Neuronal stem cell (in vitro differentiated cells): ENCODE results near the gene CCK.

Experiments
- DNase-seq: peaks from one replicate; pipeline ENCODE4 v3.0.0-alpha.2; 2013; ENCODE audit warnings: low spot score
- H2AFZ ChIP-seq: one replicate; pipeline ENCODE4 v1.6.1; 2013; ENCODE audit warnings: mild to moderate bottlenecking, low read length, inconsistent platforms
- H2AK5ac ChIP-seq: 2 replicates; pipeline ENCODE4 v1.6.1; 2013; ENCODE audit warnings: low read depth, mild to moderate bottlenecking, inconsistent platforms, low read length, moderate library complexity, mixed read lengths
- H2BK120ac ChIP-seq: 2 replicates; pipeline ENCODE4 v1.6.1; 2013; ENCODE audit warnings: low read depth, mild to moderate bottlenecking, inconsistent platforms, low read length, moderate library complexity, mixed read lengths
- H2BK12ac ChIP-seq: one replicate; pipeline ENCODE4 v1.6.1; 2013; ENCODE audit warnings: low read length, inconsistent platforms
- H2BK15ac ChIP-seq: 2 replicates; pipeline ENCODE4 v1.6.1; 2013; ENCODE audit warnings: mild to moderate bottlenecking, low read length, inconsistent platforms, mixed read lengths
- H2BK5ac ChIP-seq: one replicate; pipeline ENCODE4 v1.6.1; 2013; ENCODE audit warnings: inconsistent platforms, mild to moderate bottlenecking, low read length, moderate library complexity
- H3K14ac ChIP-seq: one replicate; pipeline ENCODE4 v1.6.1; 2013; ENCODE audit warnings: low read length, inconsistent platforms
- H3K18ac ChIP-seq: 2 replicates; pipeline ENCODE4 v1.6.1; 2013; ENCODE audit warnings: low read length, inconsistent platforms
- H3K23ac ChIP-seq: 2 replicates; pipeline ENCODE4 v1.6.1; 2013; ENCODE audit warnings: low read depth, mild to moderate bottlenecking, mixed read lengths, low read length, inconsistent platforms; ENCODE audit not compliant: poor library complexity
- H3K27ac ChIP-seq: replicated peaks from 3 replicates; pipeline ENCODE4 v1.5.1; 2013; ENCODE audit warnings: low read length, inconsistent platforms
- H3K27me3 ChIP-seq, 3 experiments: 2 replicates each; pipeline ENCODE4 v1.6.1; 2013; ENCODE audit warnings: low read length in 3 of 3, mild to moderate bottlenecking in 2 of 3, inconsistent platforms in 1 of 3, low read depth in 1 of 3, mixed read lengths in 1 of 3, moderate library complexity in 1 of 3; ENCODE audit not compliant: control insufficient read depth in 3 of 3, insufficient read depth in 3 of 3
- H3K36me3 ChIP-seq, 2 donors: replicated peaks in 1 of 2; 2 replicates each; pipeline ENCODE4 v1.6.1; 2013; ENCODE audit warnings: low read length in 2 of 2; ENCODE audit not compliant: control insufficient read depth in 2 of 2, insufficient read depth in 2 of 2
- H3K4ac ChIP-seq: 2 replicates; pipeline ENCODE4 v1.6.1; 2013; ENCODE audit warnings: inconsistent platforms, mild to moderate bottlenecking, low read length, moderate library complexity
- H3K4me1 ChIP-seq, 2 donors: 1 replicate in 1 of 2; 2 replicates in 1 of 2; pipeline ENCODE4 v1.6.1; 2013; ENCODE audit warnings: low read length in 2 of 2, low read depth in 1 of 2; ENCODE audit not compliant: control insufficient read depth in 2 of 2, insufficient read depth in 1 of 2
- H3K4me2 ChIP-seq: one replicate; pipeline ENCODE4 v1.6.1; 2013; ENCODE audit warnings: mild to moderate bottlenecking, low read length, inconsistent platforms; ENCODE audit not compliant: insufficient read depth, poor library complexity, severe bottlenecking
- H3K4me3 ChIP-seq, 2 donors: 2 replicates each; pipeline ENCODE4 v1.5.1; 2013; ENCODE audit warnings: low read length in 2 of 2, mild to moderate bottlenecking in 2 of 2, inconsistent platforms in 1 of 2, moderate library complexity in 1 of 2
- H3K79me1 ChIP-seq: one replicate; pipeline ENCODE4 v1.6.1; 2013; ENCODE audit warnings: low read depth, mild to moderate bottlenecking, inconsistent platforms, low read length, moderate library complexity
- H3K9ac ChIP-seq: one replicate; pipeline ENCODE4 v1.6.1; 2013; ENCODE audit warnings: mild to moderate bottlenecking, low read depth, low read length, inconsistent platforms; ENCODE audit not compliant: poor library complexity
- H3K9me3 ChIP-seq, 2 donors: replicated peaks in 1 of 2; 2 replicates each; pipeline versions ENCODE3 to v1.6.1; 2013; ENCODE audit warnings: low read length in 2 of 2, mild to moderate bottlenecking in 2 of 2, inconsistent platforms in 1 of 2, low read depth in 1 of 2, mixed read lengths in 1 of 2, moderate library complexity in 1 of 2; ENCODE audit not compliant: control insufficient read depth in 2 of 2, insufficient read depth in 1 of 2
- H4K8ac ChIP-seq: one replicate; pipeline ENCODE4 v1.6.1; 2013; ENCODE audit warnings: low read depth, mild to moderate bottlenecking, inconsistent platforms, low read length, moderate library complexity
- H4K91ac ChIP-seq: one replicate; pipeline ENCODE4 v1.6.1; 2013; ENCODE audit warnings: low read length, low read depth, mild to moderate bottlenecking, inconsistent platforms; ENCODE audit not compliant: poor library complexity
- WGBS, 2 donors: extraction: QIAGEN DNeasy Blood & Tissue Kit; methylation state at CpG; one replicate each; pipeline ENCODE4 v1.1.7; 2013; ENCODE audit warnings: missing lambda C conversion rate in 2 of 2, mixed read lengths in 1 of 2; ENCODE audit not compliant: insufficient read length in 2 of 2, insufficient replicate concordance in 1 of 2; ENCODE audit errors: extremely low coverage in 2 of 2; 5-methylcytosine and 5-hydroxymethylcytosine counted together

Gene CCK

GRCh38 chr3:42298259-42298658, 32.3 kb upstream of the CCK start:
- Histone ChIP-seq H3K36me3 (no peaks in the 10 kb centered on the region), H2AK5ac (no peak overlapping the region), H3K23ac (no peak overlapping the region), H3K18ac (no peak overlapping the region), H3K4me1 (no peaks in the 10 kb centered on the region), H2BK15ac (no peak overlapping the region), H3K4me2 (no peak overlapping the region), H4K8ac (no peak overlapping the region), H3K27ac (no peak overlapping the region), H2BK5ac (no peak overlapping the region), H3K27me3 (no peaks in the 10 kb centered on the region), H3K9me3 (no peaks in the 10 kb centered on the region), H2BK12ac (no peak overlapping the region), H2BK120ac (no peak overlapping the region), H3K14ac (no peak overlapping the region), H3K9ac (no peak overlapping the region), H3K4me3 (no peak overlapping the region), H4K91ac (no peak overlapping the region), H3K4ac (no peak overlapping the region), H2AFZ (no peak overlapping the region), H3K79me1 (no peaks in the 10 kb centered on the region)
- no CpG with 5 or more reads among the region's 2 CpGs for WGBS, 2 donors
- no peak for DNase-seq

- no peak overlapping the region for H2BK12ac ChIP-seq
- H3K4me1 ChIP-seq: no peaks in the 10 kb centered on the region
- H3K18ac ChIP-seq: no peak overlapping the region
- no peak overlapping the region for H2BK120ac ChIP-seq
- no peak overlapping the region for H3K23ac ChIP-seq
- H3K27ac ChIP-seq: no peak overlapping the region
- H2BK5ac ChIP-seq: no peak overlapping the region
- H2BK15ac ChIP-seq: no peak overlapping the region
- WGBS, 2 donors: no CpG with 5 or more reads among the region's 1 CpG
- H3K9ac ChIP-seq: no peak overlapping the region
- H3K4me2 ChIP-seq: no peak overlapping the region
- no peak overlapping the region for H3K14ac ChIP-seq
- DNase-seq: no peak
- no peak overlapping the region for H2AFZ ChIP-seq
- H3K4ac ChIP-seq: no peak overlapping the region
- H4K91ac ChIP-seq: no peak overlapping the region
- no peak overlapping the region for H4K8ac ChIP-seq
- no peaks in the 10 kb centered on the region for H3K36me3 ChIP-seq
- no peaks in the 10 kb centered on the region for H3K27me3 ChIP-seq
- H3K9me3 ChIP-seq: no peaks in the 10 kb centered on the region
- no peak overlapping the region for H2AK5ac ChIP-seq
- H3K79me1 ChIP-seq: no peaks in the 10 kb centered on the region
- H3K4me3 ChIP-seq: no peak overlapping the region
These were observed 26.0 kb upstream of the CCK start for GRCh38 chr3:42292009-42292408.

GRCh38 chr3:42290966-42291714, 25.2 kb upstream of the CCK start:
- no CpG with 5 or more reads among the region's 5 CpGs for WGBS, 2 donors
- Histone ChIP-seq H4K8ac (no peak overlapping the region), H3K36me3 (no peaks in the 10 kb centered on the region), H2BK15ac (no peak overlapping the region), H3K4ac (no peak overlapping the region), H3K9ac (no peak overlapping the region), H3K9me3 (no peaks in the 10 kb centered on the region), H4K91ac (no peak overlapping the region), H3K4me1 (no peaks in the 10 kb centered on the region), H2AFZ (no peak overlapping the region), H3K79me1 (no peaks in the 10 kb centered on the region), H3K18ac (no peak overlapping the region), H2BK120ac (no peak overlapping the region), H2AK5ac (no peak overlapping the region), H3K27ac (no peak overlapping the region), H3K4me2 (no peak overlapping the region), H2BK5ac (no peak overlapping the region), H2BK12ac (no peak overlapping the region), H3K23ac (no peak overlapping the region), H3K4me3 (no peak overlapping the region), H3K14ac (no peak overlapping the region), H3K27me3 (no peaks in the 10 kb centered on the region)
- DNase-seq: no peak

- no peak overlapping the region for H3K18ac ChIP-seq
- H3K4ac ChIP-seq: no peak overlapping the region
- no peaks in the 10 kb centered on the region for H3K4me1 ChIP-seq
- H3K14ac ChIP-seq: no peak overlapping the region
- no peak overlapping the region for H3K23ac ChIP-seq
- H3K9ac ChIP-seq: no peak overlapping the region
- no peak for DNase-seq
- no peak overlapping the region for H2BK120ac ChIP-seq
- no peaks in the 10 kb centered on the region for H3K9me3 ChIP-seq
- no peak overlapping the region for H2BK15ac ChIP-seq
- H3K4me2 ChIP-seq: no peak overlapping the region
- H2AK5ac ChIP-seq: no peak overlapping the region
- H3K79me1 ChIP-seq: no peaks in the 10 kb centered on the region
- H3K4me3 ChIP-seq: no peak overlapping the region
- no peak overlapping the region for H3K27ac ChIP-seq
- H3K36me3 ChIP-seq: no peaks in the 10 kb centered on the region
- no peak overlapping the region for H2BK12ac ChIP-seq
- WGBS, 2 donors: no CpG with 5 or more reads among the region's 1 CpG
- no peak overlapping the region for H2BK5ac ChIP-seq
- no peaks in the 10 kb centered on the region for H3K27me3 ChIP-seq
- H4K8ac ChIP-seq: no peak overlapping the region
- no peak overlapping the region for H4K91ac ChIP-seq
- H2AFZ ChIP-seq: no peak overlapping the region
These were observed 23.0 kb upstream of the CCK start for GRCh38 chr3:42289026-42289425.
